Thyroid gland (tissue), 4 donors: ENCODE data around the gene PNLIPRP2.

Experiments
- CTCF ChIP-seq, 6 experiments: fragments of 200-600 bp in 3 of 6; fragments of 450-650 bp in 3 of 6; sonication (generic) in 3 of 6; IDR thresholded peaks; one replicate each; pipeline ENCODE4 v1.5.1; 2016 to 2019; ENCODE audit warnings: antibody characterized with exemption in 6 of 6, mild to moderate bottlenecking in 2 of 6, inconsistent platforms in 1 of 6, moderate library complexity in 1 of 6
- POLR2A ChIP-seq, 2 donors: fragments of 450-650 bp; IDR thresholded peaks; one replicate each; pipeline ENCODE4 v1.6.1; 2017; ENCODE audit warnings: antibody characterized with exemption in 2 of 2, mild to moderate bottlenecking in 2 of 2, moderate library complexity in 1 of 2

- no peak for TF ChIP-seq CTCF (IDR thresholded peaks at IDR 0.05)
- no peak for TF ChIP-seq POLR2A (IDR thresholded peaks at IDR 0.05)
Observed at GRCh38 chr10:116608686-116609594, 11.8 kb upstream of the PNLIPRP2 start.
